Liver (tissue), 9 donors: ENCODE results near the gene KCND2. TPM values are rescaled to one million over a fixed set of nuclear protein-coding genes. Genes with fewer than 3 reads are reported as not detected.

Source experiments
- DNase-seq: peaks from one replicate; pipeline ENCODE4 v3.0.0-alpha.2; 2017; ENCODE audit warnings: low spot score
- H3K27ac ChIP-seq, 2 donors: one replicate each; pipeline ENCODE4 v1.7.0; 2013; ENCODE audit warnings: inconsistent platforms in 2 of 2, low read length in 2 of 2, control low read depth in 1 of 2, low read depth in 1 of 2, mild to moderate bottlenecking in 1 of 2
- H3K27me3 ChIP-seq, 4 donors: one replicate each; pipeline versions ENCODE4 v1.6.1 to v1.7.0; 2013; ENCODE audit warnings: low read length in 3 of 4, inconsistent platforms in 1 of 4, mild to moderate bottlenecking in 1 of 4, moderate library complexity in 1 of 4; ENCODE audit not compliant: control insufficient read depth in 4 of 4, insufficient read depth in 4 of 4
- H3K36me3 ChIP-seq, 4 donors: one replicate each; pipeline versions ENCODE4 v1.6.1 to v1.7.0; 2013; ENCODE audit warnings: low read length in 3 of 4, mild to moderate bottlenecking in 3 of 4, low read depth in 1 of 4, moderate library complexity in 1 of 4; ENCODE audit not compliant: control insufficient read depth in 4 of 4, insufficient read depth in 3 of 4
- H3K4me1 ChIP-seq, 4 donors: one replicate each; pipeline versions ENCODE4 v1.6.1 to v1.7.0; 2013; ENCODE audit warnings: low read length in 3 of 4, mild to moderate bottlenecking in 3 of 4, moderate library complexity in 1 of 4; ENCODE audit not compliant: control insufficient read depth in 4 of 4, insufficient read depth in 4 of 4
- H3K4me3 ChIP-seq, 3 donors: one replicate each; pipeline versions ENCODE4 v1.6.1 to v1.7.0; 2013; ENCODE audit warnings: low read length in 3 of 3, control low read depth in 1 of 3, low read depth in 1 of 3, mild to moderate bottlenecking in 1 of 3
- H3K9ac ChIP-seq, 2 donors: one replicate each; pipeline ENCODE4 v1.7.0; 2013; ENCODE audit warnings: low read length in 2 of 2, mild to moderate bottlenecking in 2 of 2, moderate library complexity in 2 of 2, control low read depth in 1 of 2, low read depth in 1 of 2
- H3K9me3 ChIP-seq, 4 donors: one replicate each; pipeline versions ENCODE4 v1.6.1 to v1.7.0; 2013; ENCODE audit warnings: low read length in 3 of 4; ENCODE audit not compliant: control insufficient read depth in 4 of 4
- ATF3 ChIP-seq: IDR thresholded peaks from 2 replicates; pipeline ENCODE4 v1.6.1; 2016; ENCODE audit warnings: antibody characterized with exemption
- CTCF ChIP-seq: fragments of 150-350 bp; IDR thresholded peaks from 2 replicates; pipeline ENCODE4 v1.5.1; 2017; ENCODE audit warnings: improper control_type of control experiment, low read depth, low read length; ENCODE audit not compliant: missing input control
- EGR1 ChIP-seq, 2 donors: IDR thresholded peaks; 2 replicates each; pipeline ENCODE4 v1.6.1; 2016 to 2018; ENCODE audit warnings: antibody characterized with exemption in 2 of 2, low read depth in 2 of 2
- FOXA1 ChIP-seq: IDR thresholded peaks from 2 replicates; pipeline ENCODE4 v1.6.1; 2016; ENCODE audit warnings: antibody characterized with exemption
- FOXA2 ChIP-seq: IDR thresholded peaks from 2 replicates; pipeline ENCODE4 v1.6.1; 2016; ENCODE audit warnings: antibody characterized with exemption
- GABPA ChIP-seq, 2 donors: IDR thresholded peaks in 1 of 2; conservative IDR thresholded peaks in 1 of 2; 2 replicates each; pipeline ENCODE4 v1.6.1; 2016; ENCODE audit warnings: antibody characterized with exemption in 2 of 2, mild to moderate bottlenecking in 1 of 2, moderate library complexity in 1 of 2
- HNF4A ChIP-seq, 2 donors: conservative IDR thresholded peaks; 2 replicates each; pipeline ENCODE4 v1.6.1; 2016; ENCODE audit warnings: antibody characterized with exemption in 2 of 2, mild to moderate bottlenecking in 2 of 2
- HNF4G ChIP-seq: IDR thresholded peaks from 2 replicates; pipeline ENCODE4 v1.6.1; 2016; ENCODE audit warnings: antibody characterized with exemption
- JUND ChIP-seq, 2 donors: IDR thresholded peaks; 2 replicates each; pipeline ENCODE4 v1.6.1; 2016; ENCODE audit warnings: antibody characterized with exemption in 2 of 2
- NR2F2 ChIP-seq: IDR thresholded peaks from 2 replicates; pipeline ENCODE4 v1.6.1; 2016; ENCODE audit warnings: antibody characterized with exemption
- REST ChIP-seq: IDR thresholded peaks from 2 replicates; pipeline ENCODE4 v1.6.1; 2016; ENCODE audit warnings: antibody characterized with exemption, mild to moderate bottlenecking
- RXRA ChIP-seq, 2 donors: IDR thresholded peaks; 2 replicates each; pipeline ENCODE4 v1.6.1; 2017 to 2018; ENCODE audit warnings: antibody characterized with exemption in 2 of 2, mild to moderate bottlenecking in 1 of 2
- SP1 ChIP-seq: IDR thresholded peaks from 2 replicates; pipeline ENCODE4 v1.6.1; 2018; ENCODE audit warnings: antibody characterized with exemption, mild to moderate bottlenecking
- TAF1 ChIP-seq: conservative IDR thresholded peaks from 2 replicates; pipeline ENCODE4 v1.6.1; 2016; ENCODE audit warnings: antibody characterized with exemption, mild to moderate bottlenecking
- YY1 ChIP-seq: IDR thresholded peaks from 2 replicates; pipeline ENCODE4 v1.6.1; 2016; ENCODE audit warnings: antibody characterized with exemption, mild to moderate bottlenecking
- ZBTB33 ChIP-seq: IDR thresholded peaks from 2 replicates; pipeline ENCODE4 v1.6.1; 2016; ENCODE audit warnings: antibody characterized with exemption
- WGBS: extraction: QIAGEN DNeasy Blood & Tissue Kit; methylation state at CpG from one replicate; pipeline ENCODE4 v1.1.7; 2013; 5-methylcytosine and 5-hydroxymethylcytosine counted together
- polyA plus RNA-seq, 2 donors: library from polyadenylated mRNA; stranded (reverse) in 1 of 2; unstranded in 1 of 2; fragments of 200-250 nt in 1 of 2; fragments of >200 nt in 1 of 2; fragmentation: Nextera tagmentation in 1 of 2; extraction: Ambion mirVana in 1 of 2; gene quantifications; one replicate each; pipeline versions ENCODE4 v1.2.1 to v1.2.3, GENCODE V29; 2013 to 2015
- total RNA-seq, 2 donors: library from RNA; depleted of rRNA; stranded (reverse); fragments of >200 nt; gene quantifications; one replicate each; pipeline ENCODE4 v1.2.3, GENCODE V29; 2014
- donor health status: healthy.
- donor health status: healthy.
- donor health status: healthy.
- donor health status: healthy.
- donor health status: healthy.

KCND2 gene
- total and polyA plus RNA-seq, 4 donors, result 0.02 to 0.22 (median 0.07) TPM

- Histone ChIP-seq H3K36me3 (no peaks in the 10 kb centered on the region), H3K4me3 (no peak overlapping the region), H3K4me1 (no peaks in the 10 kb centered on the region), H3K9me3 (no peaks in the 10 kb centered on the region), H3K9ac (no peak overlapping the region), H3K27me3 (no peaks in the 10 kb centered on the region), H3K27ac (no peak overlapping the region)
- no peak for DNase-seq
- TF ChIP-seq SP1 (no peak), HNF4G (no peak), REST (no peak), JUND (IDR thresholded peaks at IDR 0.05) (no peak), ZBTB33 (no peak), EGR1 (IDR thresholded peaks at IDR 0.05; ENCODE audit: low read depth in 2 of 2) (no peak), YY1 (no peak), FOXA1 (no peak), CTCF (no peak), HNF4A (conservative IDR thresholded peaks at IDR 0.05) (no peak), FOXA2 (no peak), TAF1 (no peak), GABPA (IDR thresholded peaks at IDR 0.05 in 1 of 2, conservative IDR thresholded peaks at IDR 0.05 in 1 of 2) (no peak), NR2F2 (no peak), RXRA (IDR thresholded peaks at IDR 0.05) (no peak), ATF3 (no peak)
- 53% methylated on average over 1 of the region's 1 CpG for WGBS
Measured at GRCh38 chr7:120444650-120445049, 171.7 kb downstream of the KCND2 start.

GRCh38 chr7:120445276-120445675, 172.3 kb downstream of the KCND2 start:
- no peak overlapping the region for H3K9ac ChIP-seq
- H3K4me1 ChIP-seq, result no peaks in the 10 kb centered on the region
- WGBS, result 70% methylated on average over 2 of the region's 2 CpGs
- H3K9me3 ChIP-seq, result no peaks in the 10 kb centered on the region
- no peaks in the 10 kb centered on the region for H3K36me3 ChIP-seq
- H3K4me3 ChIP-seq, result no peak overlapping the region
- no peak for DNase-seq
- no peak overlapping the region for H3K27ac ChIP-seq
- no peaks in the 10 kb centered on the region for H3K27me3 ChIP-seq
- TF ChIP-seq FOXA1, result no peak
- no peak for TF ChIP-seq HNF4G
- no peak for TF ChIP-seq FOXA2
- TF ChIP-seq EGR1 (IDR thresholded peaks at IDR 0.05; ENCODE audit: low read depth in 2 of 2), result no peak
- no peak for TF ChIP-seq ATF3
- no peak for TF ChIP-seq CTCF
- no peak for TF ChIP-seq YY1
- no peak for TF ChIP-seq SP1
- no peak for TF ChIP-seq RXRA (IDR thresholded peaks at IDR 0.05)
- TF ChIP-seq GABPA (IDR thresholded peaks at IDR 0.05 in 1 of 2, conservative IDR thresholded peaks at IDR 0.05 in 1 of 2), result no peak
- TF ChIP-seq NR2F2, result no peak
- TF ChIP-seq JUND (IDR thresholded peaks at IDR 0.05), result no peak
- no peak for TF ChIP-seq ZBTB33
